PFSK-1 (cell line): ENCODE data around the gene TIMMDC1. TPM values are rescaled to one million over a fixed set of nuclear protein-coding genes. Genes with fewer than 3 reads are reported as not detected.

Experiments
- FOXP2 ChIP-seq: optimal IDR thresholded peaks from 2 replicates; pipeline ENCODE3; 2011; ENCODE audit warnings: borderline replicate concordance, control low read depth, inconsistent platforms; ENCODE audit not compliant: insufficient read depth; ENCODE audit errors: extremely low read length, extremely low read depth
- POLR2AphosphoS5 ChIP-seq: IDR thresholded peaks from 2 replicates; pipeline ENCODE4 v1.6.1; 2012; ENCODE audit warnings: low read depth, mild to moderate bottlenecking, control low read depth, low read length, moderate library complexity
- REST ChIP-seq, 2 experiments: IDR thresholded peaks; 2 replicates each; pipeline versions ENCODE4 v1.6.1 to v1.8.0; 2011 to 2012; ENCODE audit warnings: low read depth in 2 of 2, low read length in 2 of 2, control low read depth in 1 of 2, inconsistent platforms in 1 of 2, mild to moderate bottlenecking in 1 of 2, moderate library complexity in 1 of 2; ENCODE audit not compliant: insufficient read depth in 1 of 2
- SIN3A ChIP-seq: IDR thresholded peaks from 2 replicates; pipeline ENCODE4 v1.6.1; 2012; ENCODE audit warnings: mild to moderate bottlenecking, low read length, moderate library complexity, borderline replicate concordance; ENCODE audit not compliant: insufficient read depth
- TAF1 ChIP-seq: IDR thresholded peaks from 2 replicates; pipeline ENCODE4 v1.6.1; 2012; ENCODE audit warnings: low read length, control low read depth, borderline replicate concordance; ENCODE audit not compliant: insufficient read depth
- polyA plus RNA-seq: library from polyadenylated mRNA; unstranded; fragments of >200 nt; gene quantifications from one replicate; pipeline ENCODE4 v1.2.1, GENCODE V29; 2012; ENCODE audit warnings: low read depth, missing spikeins; ENCODE audit not compliant: insufficient read length

Gene TIMMDC1
- 54.7 TPM for polyA plus RNA-seq

- peak; percentile 91 for TF ChIP-seq POLR2AphosphoS5
- no peak for TF ChIP-seq SIN3A
- TF ChIP-seq REST (IDR thresholded peaks at IDR 0.05; ENCODE audit: insufficient read depth in 1 of 2, low read depth in 2 of 2, low read length in 2 of 2) = 0 out of 4 replicates have a peak, but pooled peaks of 1 of the 2 experiments have one; percentile 6
- peak; percentile 67 for TF ChIP-seq FOXP2
- TF ChIP-seq TAF1 = peak; percentile 90; the same call in 1 of the 2 replicates
Observed at GRCh38 chr3:119498186-119499011, at the start of gene TIMMDC1. Gene TIMMDC1, plus strand, starts transcription at chr3:119498547. Its CDS starts 187 bp downstream, at chr3:119498734.

GRCh38 chr3:119453822-119454221 lies 44.5 kb upstream of the TIMMDC1 start:
- TF ChIP-seq TAF1 (no peak), SIN3A (no peak), POLR2AphosphoS5 (no peak), REST (IDR thresholded peaks at IDR 0.05; ENCODE audit: insufficient read depth in 1 of 2, low read depth in 2 of 2, low read length in 2 of 2) (no peak), FOXP2 (no peak)

GRCh38 chr3:119456469-119456868 lies 41.9 kb upstream of the TIMMDC1 start:
- TF ChIP-seq SIN3A = no peak
- no peak for TF ChIP-seq FOXP2
- no peak for TF ChIP-seq TAF1
- no peak for TF ChIP-seq POLR2AphosphoS5
- no peak for TF ChIP-seq REST (IDR thresholded peaks at IDR 0.05; ENCODE audit: insufficient read depth in 1 of 2, low read depth in 2 of 2, low read length in 2 of 2)

GRCh38 chr3:119457246-119457645 lies 41.1 kb upstream of the TIMMDC1 start:
- TF ChIP-seq SIN3A = no peak
- no peak for TF ChIP-seq REST (IDR thresholded peaks at IDR 0.05; ENCODE audit: insufficient read depth in 1 of 2, low read depth in 2 of 2, low read length in 2 of 2)
- TF ChIP-seq TAF1 = no peak
- TF ChIP-seq POLR2AphosphoS5 = no peak
- TF ChIP-seq FOXP2 = no peak
